Small intestine (tissue), 7 donors: Measurements from ENCODE around the gene FAM131B. TPM values are rescaled to one million over a fixed set of nuclear protein-coding genes. Genes with fewer than 3 reads are reported as not detected.

Experiments
- DNase-seq, 2 donors: peaks; one replicate each; pipeline versions ENCODE4 v3.0.0 to v3.0.0-alpha.2; 2013
- FAIRE-seq: peaks from 2 replicates; lab custom pipeline; 2012; peaks lifted over from hg19 to GRCh38; lab: Jason Lieb, UNC
- H3K27ac ChIP-seq, 3 donors: one replicate each; pipeline ENCODE4 v1.5.1; 2013; ENCODE audit warnings: low read length in 2 of 3, mild to moderate bottlenecking in 2 of 3, control low read depth in 1 of 3, inconsistent platforms in 1 of 3, low read depth in 1 of 3, moderate library complexity in 1 of 3
- H3K27me3 ChIP-seq, 3 donors: one replicate each; pipeline ENCODE4 v1.6.1; 2013; ENCODE audit warnings: low read length in 3 of 3, inconsistent platforms in 1 of 3; ENCODE audit not compliant: control insufficient read depth in 3 of 3, insufficient read depth in 3 of 3
- H3K36me3 ChIP-seq, 3 donors: one replicate each; pipeline ENCODE4 v1.6.1; 2013; ENCODE audit warnings: low read length in 3 of 3, inconsistent platforms in 1 of 3, low read depth in 1 of 3, mild to moderate bottlenecking in 1 of 3, moderate library complexity in 1 of 3; ENCODE audit not compliant: control insufficient read depth in 3 of 3, insufficient read depth in 2 of 3
- H3K4me1 ChIP-seq, 3 donors: one replicate each; pipeline ENCODE4 v1.6.1; 2013; ENCODE audit warnings: low read length in 2 of 3, inconsistent platforms in 1 of 3, low read depth in 1 of 3, mild to moderate bottlenecking in 1 of 3, moderate library complexity in 1 of 3; ENCODE audit not compliant: control insufficient read depth in 3 of 3, insufficient read depth in 2 of 3
- H3K4me3 ChIP-seq, 3 donors: one replicate each; pipeline ENCODE4 v1.5.1; 2013; ENCODE audit warnings: low read length in 3 of 3, control low read depth in 1 of 3, inconsistent platforms in 1 of 3, low read depth in 1 of 3, mild to moderate bottlenecking in 1 of 3, moderate library complexity in 1 of 3
- H3K9me3 ChIP-seq, 2 donors: one replicate each; pipeline ENCODE4 v1.6.1; 2013; ENCODE audit warnings: low read depth in 1 of 2, low read length in 1 of 2; ENCODE audit not compliant: control insufficient read depth in 2 of 2, insufficient read depth in 1 of 2
- WGBS, 3 donors: extraction: QIAGEN DNeasy Blood & Tissue Kit; methylation state at CpG; one replicate each; pipeline ENCODE4 v1.1.7; 2013; 5-methylcytosine and 5-hydroxymethylcytosine counted together
- polyA plus RNA-seq, 4 donors: library from polyadenylated mRNA; stranded (reverse) in 3 of 4; unstranded in 1 of 4; fragments of 200-250 nt in 3 of 4; fragments of 120-200 nt in 1 of 4; gene quantifications; one replicate each; pipeline versions ENCODE4 v1.2.1 to v1.2.3, GENCODE V29; 2013
- donor health status: healthy with polysubstance abuse.
- donor health status: control.
- donor health status: control.
- donor health status: Bipolar disorder and iron deficiency.
- donor health status: healthy.

Gene FAM131B
- polyA plus RNA-seq, 4 donors = 0.54 to 3.3 (median 1.5) TPM; not detected in 1

DNA sequence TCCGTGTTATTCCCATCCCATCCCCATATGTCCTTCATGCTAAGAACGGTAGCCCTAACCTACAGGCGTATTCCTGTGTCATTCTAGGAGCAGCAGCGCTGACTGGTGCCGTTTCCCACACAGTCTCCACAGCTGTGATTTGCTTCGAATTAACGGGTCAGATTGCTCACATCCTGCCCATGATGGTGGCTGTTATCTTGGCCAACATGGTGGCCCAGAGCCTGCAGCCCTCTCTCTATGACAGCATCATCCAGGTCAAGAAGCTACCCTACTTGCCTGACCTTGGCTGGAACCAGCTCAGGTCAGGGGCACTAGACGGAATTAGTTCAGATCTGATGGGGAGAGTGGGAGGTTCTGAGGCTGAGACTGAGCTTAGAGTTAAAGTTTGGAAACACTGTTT lies 20.7 kb downstream of the FAM131B start:
- peaks cover 0 to 10% (median 0%) of the 10 kb centered on the region in 3 donors for H3K27me3 ChIP-seq
- no peak overlapping the region for H3K27ac ChIP-seq
- no peaks in the 10 kb centered on the region for H3K36me3 ChIP-seq
- H3K4me3 ChIP-seq = no peak overlapping the region
- WGBS, 3 donors = 92 to 96% (median 94%) methylated on average over 8 of the region's 8 CpGs
- peaks cover 0 to 3% (median 0%) of the 10 kb centered on the region in 3 donors for H3K4me1 ChIP-seq
- FAIRE-seq (no peak), DNase-seq (no peak)
- no peaks in the 10 kb centered on the region for H3K9me3 ChIP-seq

DNA sequence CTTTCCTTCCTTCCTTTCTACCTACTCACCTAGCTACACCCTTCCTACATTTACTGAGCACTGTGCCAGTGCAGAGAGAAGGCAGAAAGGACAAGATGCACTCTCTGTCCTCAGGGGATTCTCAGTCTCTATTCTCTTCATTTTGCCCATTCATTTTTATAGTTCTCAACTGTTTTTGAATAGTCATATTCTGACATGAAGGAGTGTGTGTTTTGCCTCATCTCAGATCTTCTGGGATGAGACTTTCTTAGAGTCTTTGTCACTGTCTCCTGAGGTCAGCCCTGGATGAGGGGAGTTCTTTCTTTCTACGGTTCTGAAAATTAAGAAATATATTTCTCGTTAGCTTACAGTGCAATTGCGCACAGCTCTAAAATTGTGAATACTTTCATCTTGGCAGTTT lies 25.3 kb downstream of the FAM131B start:
- no peaks in the 10 kb centered on the region for H3K36me3 ChIP-seq
- no peaks in the 10 kb centered on the region for H3K27me3 ChIP-seq
- FAIRE-seq (no peak), DNase-seq (no peak)
- WGBS, 3 donors = 85 to 94% (median 90%) methylated on average over 3 of the region's 3 CpGs
- no peak overlapping the region for H3K4me3 ChIP-seq
- H3K27ac ChIP-seq = no peak overlapping the region
- no peaks in the 10 kb centered on the region for H3K9me3 ChIP-seq
- no peaks in the 10 kb centered on the region for H3K4me1 ChIP-seq

DNA sequence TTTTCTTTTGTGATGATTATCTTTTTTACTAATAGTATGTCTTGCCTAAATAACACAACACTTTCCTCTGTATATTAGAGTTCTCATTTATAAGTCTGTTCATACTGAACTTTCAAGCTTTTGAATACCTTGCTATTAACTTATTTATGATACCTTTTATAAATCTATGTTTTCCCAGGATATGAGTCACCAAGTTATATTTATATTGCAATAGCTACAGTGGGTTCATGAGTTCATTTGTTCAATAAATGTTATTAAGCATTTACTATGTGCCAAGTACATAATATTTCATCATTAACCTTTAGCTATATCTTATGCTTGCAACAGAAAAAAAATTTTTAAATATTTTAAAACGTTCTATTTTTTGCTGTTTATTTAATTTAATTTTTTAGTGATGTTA lies 28.3 kb downstream of the FAM131B start:
- peak; percentile 53 for FAIRE-seq
- Histone ChIP-seq H3K4me3 (no peak overlapping the region), H3K27ac (no peak overlapping the region), H3K27me3 (peaks cover 0 to 2% (median 0%) of the 10 kb centered on the region in 3 donors), H3K36me3 (no peaks in the 10 kb centered on the region), H3K4me1 (no peaks in the 10 kb centered on the region), H3K9me3 (no peaks in the 10 kb centered on the region)
- DNase-seq = peak in 1 of 2 donors; percentile 68
- 15 to 30% (median 20%) methylated on average over 1 of the region's 1 CpG for WGBS, 3 donors

DNA sequence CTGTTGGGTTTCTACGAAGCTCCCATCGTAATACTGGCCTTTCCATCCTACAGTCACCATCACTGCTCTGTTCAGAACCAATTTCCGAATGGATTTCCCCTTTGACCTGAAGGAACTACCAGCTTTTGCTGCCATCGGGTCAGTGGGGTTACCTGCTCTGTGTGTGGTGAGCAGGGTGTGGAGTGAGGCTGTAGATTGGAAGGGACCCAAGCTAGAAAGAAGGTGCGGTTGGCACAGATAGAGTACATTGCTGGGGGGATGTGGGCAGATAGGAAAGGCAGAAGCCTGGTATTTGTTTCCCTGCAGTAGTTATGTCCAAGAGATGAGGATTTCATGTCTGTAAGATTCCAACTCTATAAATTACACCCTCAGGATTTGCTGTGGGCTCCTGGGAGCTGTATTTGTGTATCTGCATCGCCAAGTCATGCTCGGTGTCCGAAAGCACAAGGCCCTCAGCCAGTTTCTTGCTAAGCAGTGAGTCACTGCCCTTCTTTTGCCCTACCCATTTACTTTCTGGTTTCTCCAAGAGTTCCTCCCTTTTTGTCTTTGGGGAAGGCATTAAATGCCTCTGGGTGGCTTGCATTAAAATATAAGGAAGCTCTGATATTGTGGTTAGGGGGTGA lies 31.2 kb downstream of the FAM131B start:
- H3K9me3 ChIP-seq = no peaks in the 10 kb centered on the region
- no peak for FAIRE-seq
- DNase-seq = no peak
- WGBS, 3 donors = 51 to 83% (median 78%) methylated on average over 8 of the region's 8 CpGs
- H3K36me3 ChIP-seq = no peaks in the 10 kb centered on the region
- H3K4me1 ChIP-seq = no peaks in the 10 kb centered on the region
- H3K27me3 ChIP-seq = peaks cover 0 to 2% (median 0%) of the 10 kb centered on the region in 3 donors
- no peak overlapping the region for H3K27ac ChIP-seq
- no peak overlapping the region for H3K4me3 ChIP-seq

DNA sequence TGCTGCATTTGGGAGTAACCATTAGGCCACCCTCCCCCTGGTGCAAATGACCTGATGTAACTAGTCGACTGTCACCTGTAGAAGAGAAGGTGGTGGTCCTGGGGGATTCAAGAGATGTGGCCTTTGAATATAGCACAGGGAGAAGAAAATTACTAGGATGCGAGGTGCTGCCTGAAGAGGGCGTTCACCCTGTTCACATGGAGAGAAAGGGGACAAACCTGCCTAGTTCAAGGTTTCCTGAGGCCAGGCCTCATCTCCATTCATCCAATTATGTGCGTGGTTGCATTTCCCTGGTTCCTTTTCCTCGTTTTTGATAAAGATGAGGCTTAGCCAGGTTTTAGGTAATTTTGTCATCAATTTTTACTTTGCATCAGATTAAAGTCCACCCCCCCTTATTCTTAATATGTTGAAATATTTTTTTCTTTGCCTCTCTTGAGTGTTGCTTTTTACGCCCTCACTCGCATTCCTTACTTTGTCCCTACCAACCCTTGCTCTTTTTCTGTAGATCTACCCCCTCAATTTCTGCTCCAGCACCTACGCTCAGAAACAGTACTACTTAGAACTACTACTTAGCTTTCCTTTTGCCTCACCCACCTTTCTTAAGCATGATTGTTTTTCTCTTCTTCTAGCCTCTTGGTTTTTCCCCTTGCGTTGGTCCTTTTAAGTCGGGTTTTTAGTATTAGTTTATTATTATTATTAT lies 32.9 kb downstream of the FAM131B start:
- Histone ChIP-seq H3K4me1 (no peaks in the 10 kb centered on the region), H3K9me3 (no peaks in the 10 kb centered on the region), H3K27me3 (peaks cover 0 to 2% (median 0%) of the 10 kb centered on the region in 3 donors), H3K36me3 (no peaks in the 10 kb centered on the region), H3K4me3 (no peak overlapping the region), H3K27ac (no peak overlapping the region)
- no peak for DNase-seq
- no peak for FAIRE-seq
- 91 to 94% (median 92%) methylated on average over 10 of the region's 10 CpGs for WGBS, 3 donors

DNA sequence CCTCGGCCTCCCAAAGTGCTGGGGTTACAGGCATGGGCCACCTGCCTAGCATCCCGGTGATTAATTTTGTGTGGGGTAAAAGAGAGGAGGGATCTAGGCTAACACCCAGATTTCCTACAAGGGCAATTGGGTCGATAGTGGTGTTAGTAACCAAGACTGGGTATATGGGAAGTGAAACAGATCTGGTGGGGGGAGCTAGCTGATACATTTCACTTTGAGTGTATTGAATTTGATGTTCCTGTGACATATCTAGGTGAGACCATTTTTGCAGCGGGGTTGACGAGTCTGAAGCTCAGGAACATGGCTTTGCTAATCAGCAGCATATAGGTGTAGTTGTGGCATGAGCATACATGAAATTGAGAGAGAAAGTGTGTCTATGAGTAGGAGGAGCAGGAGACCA lies 34.6 kb downstream of the FAM131B start:
- Histone ChIP-seq H3K4me1 (peaks cover 0 to 7% (median 0%) of the 10 kb centered on the region in 3 donors), H3K4me3 (no peak overlapping the region), H3K36me3 (no peaks in the 10 kb centered on the region), H3K27me3 (peaks cover 0 to 2% (median 0%) of the 10 kb centered on the region in 3 donors), H3K27ac (no peak overlapping the region), H3K9me3 (no peaks in the 10 kb centered on the region)
- FAIRE-seq (no peak), DNase-seq (no peak)
- WGBS, 3 donors = 81 to 88% (median 88%) methylated on average over 5 of the region's 5 CpGs

DNA sequence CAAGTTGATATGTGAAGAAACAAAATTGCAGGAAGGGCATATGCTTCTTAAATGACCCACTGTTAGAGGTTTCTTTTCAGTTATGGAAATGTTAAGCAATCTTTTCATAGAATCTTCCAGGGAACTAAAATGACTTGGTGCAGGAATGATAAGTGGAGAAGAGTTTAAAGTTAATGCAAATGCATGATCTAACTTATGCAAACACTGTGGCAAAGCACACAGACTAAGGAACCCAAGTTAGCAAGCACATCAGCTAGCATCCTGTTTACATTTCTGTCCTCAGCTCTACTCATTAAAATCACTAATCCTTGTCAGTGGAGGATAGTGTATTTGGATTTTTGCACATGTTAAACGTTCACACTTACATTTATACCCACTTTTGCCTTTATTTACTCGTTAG lies 37.3 kb downstream of the FAM131B start:
- FAIRE-seq = no peak
- Histone ChIP-seq H3K36me3 (no peaks in the 10 kb centered on the region), H3K27ac (no peak overlapping the region), H3K9me3 (no peaks in the 10 kb centered on the region), H3K27me3 (no peaks in the 10 kb centered on the region), H3K4me1 (peaks cover 0 to 11% (median 0%) of the 10 kb centered on the region in 3 donors), H3K4me3 (no peak overlapping the region)
- WGBS, 3 donors = 58 to 89% (median 77%) methylated on average over 2 of the region's 2 CpGs
- no peak for DNase-seq

DNA sequence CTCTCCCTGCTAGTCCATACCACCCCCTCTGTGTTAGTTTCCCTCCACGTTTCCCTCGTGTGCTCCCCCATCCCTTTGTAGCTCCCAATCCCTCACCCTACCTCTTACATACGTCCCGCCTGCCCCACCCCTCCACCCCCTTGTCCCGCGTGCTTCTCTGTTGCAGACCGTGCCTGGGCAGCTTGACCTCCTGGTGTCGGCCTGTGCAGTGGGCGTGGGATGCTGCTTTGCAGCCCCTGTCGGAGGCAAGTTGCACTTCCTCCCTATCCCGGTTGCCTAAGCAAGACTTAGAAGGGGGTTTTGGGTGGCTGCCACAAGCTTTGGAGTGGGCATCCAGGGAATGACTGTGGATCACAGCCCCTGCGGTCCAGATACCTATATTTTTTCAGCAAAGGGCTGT lies 38.9 kb downstream of the FAM131B start:
- H3K27ac ChIP-seq = no peak overlapping the region
- H3K4me1 ChIP-seq = peaks cover 0 to 12% (median 0%) of the 10 kb centered on the region in 3 donors
- 74 to 83% (median 80%) methylated on average over 12 of the region's 12 CpGs for WGBS, 3 donors
- DNase-seq = no peak
- H3K27me3 ChIP-seq = no peaks in the 10 kb centered on the region
- H3K9me3 ChIP-seq = no peaks in the 10 kb centered on the region
- FAIRE-seq = no peak
- no peak overlapping the region for H3K4me3 ChIP-seq
- H3K36me3 ChIP-seq = no peaks in the 10 kb centered on the region
